Fibroblast of skin of left quadriceps (primary cell): ENCODE results near the gene UGT1A9.
"Not testable (repeated sequence)": the region's sequence is repeated elsewhere in the genome, so short reads cannot be mapped to it uniquely, and the experiment has no call there.

ENCODE experiments used
- DNase-seq, 2 experiments: peaks; one replicate each; pipeline ENCODE4 v3.0.0-alpha.2; 2013; ENCODE audit warnings: low read depth in 2 of 2

The UGT1A9 gene

DNA sequence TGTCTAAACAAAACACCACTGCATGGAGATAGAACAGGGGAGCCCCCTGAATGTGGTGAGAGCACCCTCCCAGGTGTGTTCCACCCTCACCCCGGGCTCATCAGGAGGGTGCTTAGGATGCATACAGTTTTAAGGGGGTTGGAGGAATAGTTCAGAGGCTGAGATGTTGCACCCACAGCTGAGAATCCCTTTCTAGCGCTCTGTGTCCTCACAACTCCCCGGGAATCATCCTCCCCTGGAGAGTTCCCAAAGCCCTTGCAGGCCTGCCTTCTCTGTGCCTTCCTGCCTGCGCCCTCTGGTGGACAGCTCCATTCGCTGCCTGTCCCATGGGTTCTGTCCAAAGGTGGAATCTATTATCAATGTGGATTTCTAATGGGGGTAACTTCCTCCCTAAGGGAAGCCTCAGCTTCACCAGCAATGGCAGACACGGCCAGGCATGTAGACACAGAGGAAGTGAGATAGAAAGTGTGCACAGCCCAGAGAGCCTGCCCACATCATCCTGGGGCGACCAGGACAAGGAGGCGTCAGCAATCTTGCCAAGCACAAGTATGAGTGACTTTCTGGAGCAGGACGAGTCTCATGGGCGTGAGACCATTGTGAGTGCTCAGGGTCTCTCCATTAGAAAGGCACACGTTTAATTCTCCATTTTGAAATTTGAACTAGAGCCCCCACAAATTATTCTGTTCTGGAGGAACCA lies 39.8 kb downstream of the UGT1A9 start:
- DNase-seq, result peak; percentile 44 to 51

DNA sequence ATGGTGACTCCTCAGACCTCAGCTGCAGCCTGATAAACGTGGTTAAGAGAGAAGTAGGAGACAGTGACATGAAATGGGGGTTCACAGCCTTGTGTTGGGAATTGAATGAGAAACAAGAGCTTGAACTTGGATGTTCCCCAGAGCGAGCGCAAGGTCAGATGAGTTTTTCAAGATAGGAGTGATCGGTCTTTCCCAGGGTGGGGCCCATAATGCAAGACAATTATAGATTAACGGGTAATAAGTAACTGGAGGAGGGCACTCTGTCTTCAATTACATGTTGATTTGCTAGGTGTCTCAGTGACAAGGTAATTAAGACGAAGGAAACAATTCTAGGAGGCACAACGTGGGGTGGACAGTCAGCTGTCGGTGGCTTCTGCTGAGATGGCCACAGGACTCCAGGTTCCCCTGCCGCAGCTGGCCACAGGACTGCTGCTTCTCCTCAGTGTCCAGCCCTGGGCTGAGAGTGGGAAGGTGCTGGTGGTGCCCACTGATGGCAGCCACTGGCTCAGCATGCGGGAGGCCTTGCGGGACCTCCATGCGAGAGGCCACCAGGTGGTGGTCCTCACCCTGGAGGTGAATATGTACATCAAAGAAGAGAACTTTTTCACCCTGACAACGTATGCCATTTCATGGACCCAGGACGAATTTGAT lies 41.0 kb downstream of the UGT1A9 start, which contains the start of gene UGT1A5:
TSS of gene UGT1A5 (plus strand) at position 297 of the 651 bp plus-strand sequence. CDS start at position 382, 85 bp downstream.
- DNase-seq, result no peak

DNA sequence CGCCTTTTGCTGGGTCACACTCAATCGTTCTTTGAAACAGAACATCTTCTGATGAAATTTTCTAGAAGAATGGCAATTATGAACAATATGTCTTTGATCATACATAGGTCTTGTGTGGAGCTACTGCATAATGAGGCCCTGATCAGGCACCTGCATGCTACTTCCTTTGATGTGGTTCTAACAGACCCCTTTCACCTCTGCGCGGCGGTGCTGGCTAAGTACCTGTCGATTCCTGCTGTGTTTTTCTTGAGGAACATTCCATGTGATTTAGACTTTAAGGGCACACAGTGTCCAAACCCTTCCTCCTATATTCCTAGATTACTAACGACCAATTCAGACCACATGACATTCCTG lies 41.5 kb downstream of the UGT1A9 start:
- no peak for DNase-seq

DNA sequence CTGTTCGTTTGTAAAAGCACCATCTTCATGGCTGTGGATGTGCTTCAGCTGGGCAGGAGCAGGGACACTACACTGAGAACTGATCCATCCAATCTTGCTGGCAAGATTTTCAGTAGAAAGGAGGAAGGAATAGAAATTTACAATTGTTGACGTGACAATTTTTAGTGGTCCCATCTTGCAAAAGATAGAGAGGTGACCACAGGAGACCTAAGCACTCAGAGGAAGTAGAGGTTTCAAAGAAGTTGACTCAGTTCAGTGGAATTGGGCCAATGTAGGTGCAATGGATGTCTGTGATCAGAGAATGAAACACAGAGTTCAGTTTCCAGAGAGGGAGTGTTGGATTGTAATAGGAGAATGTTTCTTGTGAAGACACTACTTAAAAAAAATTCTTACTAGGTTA lies 42.4 kb downstream of the UGT1A9 start:
- no peak for DNase-seq

DNA sequence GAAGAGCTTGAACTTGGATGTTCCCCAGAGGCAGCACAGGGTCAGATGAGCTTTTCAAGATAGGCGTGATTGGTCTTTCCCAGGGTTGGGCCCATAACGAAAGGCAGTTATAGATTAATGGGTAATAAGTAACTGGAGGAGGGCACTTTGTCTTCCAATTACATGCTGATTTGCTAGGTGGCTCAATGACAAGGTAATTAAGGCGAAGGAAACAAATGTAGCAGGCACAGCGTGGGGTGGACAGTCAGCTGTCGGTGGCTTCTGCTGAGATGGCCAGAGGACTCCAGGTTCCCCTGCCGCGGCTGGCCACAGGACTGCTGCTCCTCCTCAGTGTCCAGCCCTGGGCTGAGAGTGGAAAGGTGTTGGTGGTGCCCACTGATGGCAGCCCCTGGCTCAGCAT lies 46.9 kb downstream of the UGT1A9 start, which contains the start of gene UGT1A4:
TSS of gene UGT1A4 (plus strand) at position 185 of the 400 bp plus-strand sequence. CDS start at position 270, 85 bp downstream.
- DNase-seq, result no peak

GRCh38 chr2:233728723-233729301 lies 57.1 kb downstream of the UGT1A9 start, which contains the start of gene UGT1A3:
Gene UGT1A3, plus strand, starts transcription at chr2:233729042. Its CDS starts 85 bp downstream, at chr2:233729127.
- DNase-seq, result no peak

DNA sequence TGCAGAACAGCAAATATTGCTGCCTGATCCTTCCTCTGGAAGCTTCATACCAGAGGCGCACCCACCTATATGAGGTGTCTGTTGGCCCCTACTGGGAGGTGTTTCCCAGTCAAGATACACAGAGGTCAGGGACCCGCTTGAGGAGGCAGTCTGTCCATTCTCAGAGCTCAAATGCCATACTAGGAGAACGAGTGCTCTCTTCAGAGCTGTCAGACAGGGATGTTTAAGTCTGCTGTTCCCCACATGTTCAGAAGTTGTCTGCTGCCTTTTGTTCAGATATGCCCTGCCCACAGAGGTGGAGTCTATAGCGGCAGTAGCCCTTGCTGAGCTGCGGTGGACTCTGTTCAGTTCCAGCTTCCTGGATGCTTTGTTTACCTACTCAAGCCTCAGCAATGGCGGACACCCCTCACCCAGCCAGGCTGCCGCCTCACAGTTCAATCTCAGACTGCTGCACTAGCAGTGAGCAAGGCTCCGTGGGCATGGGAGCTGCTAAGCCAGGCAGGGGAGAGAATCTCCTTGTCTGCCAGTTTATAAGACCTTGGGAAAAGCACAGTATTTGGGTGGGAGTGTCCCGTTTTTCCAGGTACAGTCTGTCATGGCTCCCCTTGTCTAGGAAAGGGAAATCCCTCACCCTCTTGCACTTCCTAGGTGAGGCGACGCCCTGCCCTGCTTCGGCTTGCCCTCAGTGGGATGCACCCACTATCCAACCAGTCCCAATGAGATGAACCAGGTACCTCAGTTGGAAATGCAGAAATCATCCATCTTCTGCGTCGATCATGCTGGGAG lies 65.4 kb downstream of the UGT1A9 start:
- not testable (repeated sequence) for DNase-seq

DNA sequence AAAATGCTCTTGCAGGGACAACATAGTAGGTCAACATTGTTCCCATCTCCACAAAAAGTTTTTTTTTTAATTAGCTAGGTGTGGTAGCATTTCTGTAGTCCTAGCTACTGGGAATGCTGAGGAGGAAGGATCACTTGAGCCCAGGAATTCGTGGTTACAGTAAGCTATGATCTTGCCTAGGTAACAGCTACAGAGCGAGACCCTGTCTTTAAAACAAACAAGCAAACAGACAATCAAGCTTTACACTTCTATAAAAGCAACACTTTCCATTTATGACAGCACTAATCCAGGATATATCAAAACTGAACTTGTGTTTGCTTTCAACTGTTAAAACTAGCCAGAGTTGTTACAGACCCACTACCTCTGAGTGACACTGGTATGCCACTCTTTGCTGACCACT lies 69.2 kb downstream of the UGT1A9 start:
- DNase-seq, result no peak

GRCh38 chr2:233743464-233744259 lies 72.0 kb downstream of the UGT1A9 start:
- DNase-seq, result no peak

- no peak for DNase-seq
Observed at GRCh38 chr2:233745073-233745755, 73.5 kb downstream of the UGT1A9 start.

GRCh38 chr2:233745838-233746237 lies 74.1 kb downstream of the UGT1A9 start:
- not testable (repeated sequence) for DNase-seq

- DNase-seq, result no peak
Observed at GRCh38 chr2:233746475-233747282, 75.0 kb downstream of the UGT1A9 start.

DNA sequence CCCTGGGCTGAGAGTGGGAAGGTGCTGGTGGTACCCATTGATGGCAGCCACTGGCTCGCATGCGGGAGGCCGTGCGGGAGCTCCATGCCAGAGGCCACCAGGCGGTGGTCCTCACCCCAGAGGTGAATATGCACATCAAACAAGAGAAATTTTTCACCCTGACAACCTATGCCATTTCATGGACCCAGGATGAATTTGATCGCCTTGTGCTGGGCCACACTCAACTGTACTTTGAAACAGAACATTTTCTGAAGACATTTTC lies 75.5 kb downstream of the UGT1A9 start:
- no peak for DNase-seq

GRCh38 chr2:233750689-233751088 lies 79.0 kb downstream of the UGT1A9 start:
- not testable (repeated sequence) for DNase-seq

DNA sequence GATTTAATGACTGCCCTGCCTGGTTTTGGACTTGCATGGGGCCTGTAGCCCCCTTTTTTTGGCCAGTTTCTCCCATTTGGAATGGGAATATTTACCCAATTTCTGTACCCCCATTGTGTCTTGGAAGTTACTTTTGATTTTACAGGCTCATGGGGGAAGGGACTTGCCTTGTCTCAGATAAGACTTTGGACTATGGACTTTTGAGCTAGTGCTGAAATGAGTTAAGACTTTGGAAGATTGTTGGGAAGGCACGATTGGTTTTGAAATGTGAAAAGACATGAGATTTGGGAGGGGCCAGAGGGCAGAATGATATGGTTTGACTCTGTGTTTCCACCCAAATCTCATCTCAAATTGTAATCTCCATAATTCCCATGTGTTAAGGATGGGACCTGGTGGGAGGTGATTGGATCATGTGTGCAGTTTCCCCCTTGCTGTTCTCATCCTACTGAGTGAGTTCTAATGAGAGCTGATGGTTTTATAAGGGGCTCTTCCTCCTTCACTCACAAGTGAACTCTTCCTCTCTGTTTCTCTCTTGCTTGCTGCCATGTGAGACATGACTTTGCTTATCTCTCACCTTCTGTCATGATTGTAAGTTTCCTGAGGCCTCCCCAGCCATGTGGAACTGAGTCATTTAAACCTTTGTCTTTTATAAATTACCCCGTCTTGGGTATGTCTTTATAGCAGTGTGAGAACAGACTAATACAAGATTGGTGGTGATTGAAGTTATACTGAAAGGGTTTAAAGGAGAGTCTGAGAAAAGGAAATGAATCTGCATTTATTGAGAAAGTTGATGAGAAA lies 79.7 kb downstream of the UGT1A9 start:
- DNase-seq, result not testable (repeated sequence)

- DNase-seq, result no peak
Observed at GRCh38 chr2:233754872-233755611, 83.3 kb downstream of the UGT1A9 start.

DNA sequence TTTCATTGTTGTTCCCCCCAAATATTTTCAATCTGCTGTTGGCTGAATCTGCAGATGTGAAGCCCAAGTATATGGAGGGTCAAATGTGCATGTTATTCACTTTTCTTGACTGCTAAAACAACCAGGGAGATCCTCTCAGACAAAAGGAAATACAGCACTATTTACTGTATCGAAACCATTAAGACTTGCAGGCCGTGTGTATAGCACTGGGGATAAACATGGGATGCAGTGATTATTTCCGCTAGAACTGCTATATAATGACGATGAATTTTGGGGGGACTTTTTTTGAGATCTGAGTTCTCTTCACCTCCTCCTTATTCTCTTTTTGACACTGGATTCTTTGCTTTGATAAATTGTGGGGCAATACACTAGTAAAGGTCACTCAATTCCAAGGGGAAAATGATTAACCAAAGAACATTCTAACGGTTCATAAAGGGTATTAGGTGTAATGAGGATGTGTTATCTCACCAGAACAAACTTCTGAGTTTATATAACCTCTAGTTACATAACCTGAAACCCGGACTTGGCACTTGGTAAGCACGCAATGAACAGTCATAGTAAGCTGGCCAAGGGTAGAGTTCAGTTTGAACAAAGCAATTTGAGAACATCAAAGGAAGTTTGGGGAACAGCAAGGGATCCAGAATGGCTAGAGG lies 84.9 kb downstream of the UGT1A9 start:
- no peak for DNase-seq

DNA sequence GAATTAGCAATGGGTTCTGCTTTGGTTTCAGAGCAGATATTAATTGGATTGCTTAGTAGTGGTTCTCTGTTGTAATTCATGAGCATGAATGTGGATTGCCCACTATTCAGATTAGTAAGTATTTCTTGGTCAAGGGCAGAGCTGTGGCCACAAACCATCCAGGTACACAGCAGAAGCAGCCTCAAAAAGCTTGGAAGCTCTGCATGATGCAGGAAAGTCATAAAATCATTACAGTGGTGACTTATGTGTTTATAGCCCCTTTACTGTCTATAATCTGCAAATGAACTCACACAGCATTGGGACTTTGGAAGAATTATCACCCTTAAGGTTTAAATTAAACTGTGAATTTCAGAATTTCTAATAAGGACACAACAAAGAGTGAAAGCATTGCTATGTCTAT lies 86.4 kb downstream of the UGT1A9 start:
- no peak for DNase-seq
